GM19455 (cell line): ENCODE results near the gene NSFL1C.

Experiments
- ATAC-seq: cut with Tn5 transposase; IDR thresholded peaks from one replicate; pipeline ENCODE4 v1.9.1; 2021; ENCODE audit not compliant: unreplicated experiment

The NSFL1C gene

DNA sequence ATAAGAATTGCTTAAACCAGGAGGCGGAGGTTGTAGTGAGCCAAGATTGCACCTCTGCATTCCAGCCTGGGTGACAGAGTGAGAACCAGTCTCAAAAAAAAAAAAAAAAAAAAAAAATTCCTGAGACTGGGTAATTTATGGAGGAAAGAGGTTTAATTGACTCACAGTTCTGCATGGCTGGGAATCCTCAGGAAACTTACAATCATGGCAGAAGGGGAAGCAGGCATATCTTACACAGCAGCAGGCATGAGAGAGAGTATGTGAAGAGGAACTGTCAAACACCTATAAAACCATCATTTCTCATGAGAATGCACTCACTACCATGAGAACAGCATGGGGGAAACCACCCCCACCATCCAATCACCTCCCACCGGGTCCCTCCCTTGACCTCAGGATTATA lies 72.0 kb downstream of the NSFL1C start:
- no peak for ATAC-seq

DNA sequence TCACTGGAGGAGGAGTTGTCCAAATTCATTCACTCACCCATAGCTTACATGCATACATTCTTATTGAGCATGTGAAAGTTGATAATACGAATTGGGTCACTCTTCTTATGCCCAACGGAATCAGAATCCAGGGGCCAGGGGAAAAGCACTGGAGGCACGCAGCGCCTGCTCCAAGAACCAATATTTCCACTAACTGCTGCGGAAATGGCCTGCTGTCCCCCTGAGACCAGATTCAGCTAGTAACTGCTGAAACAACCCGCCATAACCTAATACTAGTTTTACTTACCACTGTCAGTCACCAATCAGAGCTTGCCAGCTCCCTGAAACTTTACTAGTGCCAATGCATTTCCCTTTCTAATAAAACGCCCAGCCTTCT lies 73.2 kb downstream of the NSFL1C start:
- ATAC-seq = no peak

DNA sequence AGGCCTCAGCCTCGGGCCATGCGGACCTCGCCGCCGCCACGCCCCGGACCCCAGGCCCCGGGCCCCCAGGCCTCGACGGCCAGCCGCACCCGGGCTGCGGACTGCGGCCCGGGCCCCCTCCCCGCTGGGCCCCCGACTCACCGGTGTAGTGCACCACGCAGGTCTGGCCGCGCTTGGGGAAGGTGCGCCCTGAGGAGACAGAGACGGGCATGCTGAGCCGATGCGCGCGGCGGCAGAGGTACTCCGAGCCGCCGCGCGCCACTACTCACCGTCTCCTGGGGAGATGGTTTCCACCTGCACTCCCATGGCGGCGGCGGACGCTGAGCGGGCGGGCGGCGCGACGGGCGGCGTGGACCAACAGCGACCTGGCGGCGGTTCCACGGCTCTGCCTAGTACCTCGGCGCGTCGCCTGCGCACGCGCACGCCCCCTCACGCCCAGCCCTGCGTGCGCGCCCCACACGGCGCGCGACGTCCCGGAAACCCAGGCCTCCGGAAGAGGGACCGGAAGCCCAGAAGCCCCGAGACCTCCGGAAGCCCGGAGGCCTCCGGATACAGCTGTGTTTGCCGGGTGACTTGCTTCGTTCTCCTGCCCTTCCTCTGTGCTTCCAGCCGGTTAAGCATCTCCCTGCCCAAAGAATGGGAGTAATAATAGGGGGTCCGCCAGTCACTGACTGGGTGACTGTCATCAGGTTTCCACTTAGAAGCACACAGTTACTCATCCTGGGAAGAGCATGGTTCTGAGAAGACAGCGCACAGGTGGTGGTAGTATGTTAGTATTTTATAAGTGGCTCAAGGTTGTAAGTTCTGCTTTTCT lies 73.7 kb downstream of the NSFL1C start, which contains the start of gene FKBP1A:
Gene FKBP1A, minus strand, starts transcription at position 362 of the 814 bp plus-strand sequence. Its CDS starts 56 bp downstream, at position 306.
- ATAC-seq = peak; percentile 87

DNA sequence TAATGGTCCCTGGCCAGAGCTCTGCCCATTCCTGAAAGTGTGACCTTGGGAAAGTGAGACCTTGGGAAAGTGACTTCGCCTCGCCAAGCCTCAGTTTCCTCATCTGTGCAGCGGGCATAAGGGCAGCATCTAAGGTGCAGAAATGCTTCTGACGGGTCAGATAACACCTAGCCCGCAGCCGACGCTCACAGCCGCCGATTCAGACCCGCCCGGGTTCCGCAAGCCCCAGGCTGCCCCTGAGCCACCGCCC lies 74.3 kb downstream of the NSFL1C start:
- peak; percentile 34 for ATAC-seq
